Endothelial cell of umbilical vein (primary cell): ENCODE measurements around the gene TRAPPC11. TPM values are rescaled to one million over a fixed set of nuclear protein-coding genes. Genes with fewer than 3 reads are reported as not detected.

Source experiments
- BruUV-seq: library from RNA; stranded (reverse); fragments of 400-500 nt; replicated peaks from 2 replicates; lab custom pipeline; 2021; lab: Mats Ljungman, UMichigan
- CTCF ChIA-PET: fragments of 300-600, 350-600 bp; sonication (Branson Sonifier 250); formaldehyde crosslinking; loops from one replicate; lab custom pipeline; 2021; ENCODE audit warnings: antibody characterized with exemption, inconsistent platforms; lab: Charles Lee
- POLR2A ChIA-PET: fragments of 300-600, 350-600 bp; sonication (Branson Sonifier 250); formaldehyde crosslinking; loops from one replicate; lab custom pipeline; 2021; ENCODE audit warnings: antibody characterized with exemption, inconsistent platforms; lab: Charles Lee
- DNase-seq: peaks from one replicate; pipeline ENCODE4 v3.0.0-alpha.2; 2011; ENCODE audit warnings: low read depth, low spot score
- FAIRE-seq: peaks from 2 replicates; lab custom pipeline; 2011; peaks lifted over from hg19 to GRCh38; lab: Jason Lieb, UNC
- H2AFZ ChIP-seq: 2 replicates; pipeline ENCODE4 v1.6.0; 2012; ENCODE audit warnings: low read depth, low read length, control low read depth, inconsistent platforms
- H3K27ac ChIP-seq: 2 replicates; pipeline ENCODE4 v1.5.1; 2011; ENCODE audit warnings: low read depth, mild to moderate bottlenecking, control low read depth, low read length, moderate library complexity; ENCODE audit not compliant: insufficient read depth
- H3K27me3 ChIP-seq, 2 experiments: 2 replicates each; pipeline versions ENCODE4 v1.6.0 to v1.6.1; 2011; ENCODE audit warnings: low read length in 2 of 2, mixed read lengths in 1 of 2; ENCODE audit not compliant: control insufficient read depth in 2 of 2, insufficient read depth in 2 of 2
- H3K36me3 ChIP-seq, 2 experiments: 2 replicates in 1 of 2; 3 replicates in 1 of 2; pipeline ENCODE4 v1.5.1; 2011; ENCODE audit warnings: low read length in 2 of 2, mild to moderate bottlenecking in 1 of 2, moderate library complexity in 1 of 2; ENCODE audit not compliant: control insufficient read depth in 2 of 2, insufficient read depth in 2 of 2; ENCODE audit errors: extremely low read depth in 1 of 2
- H3K4me1 ChIP-seq: 3 replicates; pipeline ENCODE4 v1.5.1; 2011; ENCODE audit warnings: mild to moderate bottlenecking, low read length; ENCODE audit not compliant: control insufficient read depth, insufficient read depth; ENCODE audit errors: extremely low read depth
- H3K4me2 ChIP-seq: 2 replicates; pipeline ENCODE4 v1.6.1; 2011; ENCODE audit warnings: low read length, control low read depth, mixed read lengths; ENCODE audit not compliant: insufficient read depth
- H3K4me3 ChIP-seq, 3 experiments: fragments of 200-600 bp in 1 of 3; sonication (generic), shearing (Covaris generic) in 1 of 3; replicated peaks in 1 of 3; 2 replicates each; pipeline ENCODE4 v1.5.1; 2011 to 2016; ENCODE audit warnings: control low read depth in 3 of 3, low read length in 3 of 3, mild to moderate bottlenecking in 2 of 3, inconsistent platforms in 1 of 3, low read depth in 1 of 3, moderate library complexity in 1 of 3; ENCODE audit not compliant: insufficient read depth in 1 of 3
- H3K79me2 ChIP-seq: 2 replicates; pipeline ENCODE4 v1.6.0; 2012; ENCODE audit warnings: low read length, inconsistent platforms; ENCODE audit not compliant: control insufficient read depth, insufficient read depth
- H3K9ac ChIP-seq: replicated peaks from 2 replicates; pipeline ENCODE3; 2011; ENCODE audit warnings: low read length, control low read depth; ENCODE audit not compliant: insufficient read depth; ENCODE audit errors: extremely low read depth
- H3K9me1 ChIP-seq: replicated peaks from 3 replicates; pipeline ENCODE4 v1.6.0; 2011; ENCODE audit warnings: mild to moderate bottlenecking, low read length; ENCODE audit not compliant: control insufficient read depth, insufficient read depth; ENCODE audit errors: extremely low read depth
- H3K9me3 ChIP-seq: replicated peaks from 2 replicates; pipeline ENCODE4 v1.5.1; 2012; ENCODE audit warnings: low read length, inconsistent platforms; ENCODE audit not compliant: control insufficient read depth, insufficient read depth
- H4K20me1 ChIP-seq: replicated peaks from 2 replicates; pipeline ENCODE3; 2011; ENCODE audit warnings: mild to moderate bottlenecking, low read length; ENCODE audit not compliant: control insufficient read depth, insufficient read depth; ENCODE audit errors: extremely low read depth
- CTCF ChIP-seq, 2 donors: IDR thresholded peaks; 1 replicate in 1 of 2; 2 replicates in 1 of 2; pipeline ENCODE4 v1.5.1; 2011; ENCODE audit warnings: low read length in 2 of 2, mild to moderate bottlenecking in 2 of 2, moderate library complexity in 2 of 2, control low read depth in 1 of 2, inconsistent platforms in 1 of 2, low read depth in 1 of 2; ENCODE audit not compliant: insufficient read depth in 1 of 2; ENCODE audit errors: extremely low read depth in 1 of 2
- EZH2 ChIP-seq: IDR thresholded peaks from 2 replicates; pipeline ENCODE4 v1.6.1; 2012; ENCODE audit warnings: borderline replicate concordance, low read depth, mild to moderate bottlenecking, moderate library complexity, low read length, inconsistent platforms; ENCODE audit not compliant: severe bottlenecking
- FOS ChIP-seq: IDR thresholded peaks from 2 replicates; pipeline ENCODE4 v1.6.1; 2011; ENCODE audit warnings: mild to moderate bottlenecking, low read length, moderate library complexity, borderline replicate concordance; ENCODE audit not compliant: insufficient read depth
- GATA2 ChIP-seq: IDR thresholded peaks from 2 replicates; pipeline ENCODE4 v1.7.0; 2011; ENCODE audit warnings: low read depth, mild to moderate bottlenecking, moderate library complexity, mixed read lengths, low read length; ENCODE audit not compliant: insufficient read length, insufficient read depth
- JUN ChIP-seq: IDR thresholded peaks from 2 replicates; pipeline ENCODE4 v1.6.1; 2011; ENCODE audit warnings: borderline replicate concordance, low read depth; ENCODE audit not compliant: insufficient read length, insufficient read depth
- MAX ChIP-seq: IDR thresholded peaks from 2 replicates; pipeline ENCODE4 v1.6.1; 2011; ENCODE audit not compliant: insufficient read depth, insufficient read length
- MYC ChIP-seq: IDR thresholded peaks from one replicate; pipeline ENCODE4 v1.6.1; 2011; ENCODE audit warnings: mild to moderate bottlenecking, low read depth, low read length
- POLR2A ChIP-seq: IDR thresholded peaks from 2 replicates; pipeline ENCODE4 v1.6.1; 2012; ENCODE audit warnings: low read depth, mild to moderate bottlenecking, control low read depth, low read length
- POLR2AphosphoS5 ChIP-seq: IDR thresholded peaks from 2 replicates; pipeline ENCODE4 v1.6.1; 2012; ENCODE audit warnings: low read depth, mild to moderate bottlenecking, control low read depth, low read length, moderate library complexity; ENCODE audit not compliant: insufficient read depth
- dilution Hi-C: fragments of 300-500 bp; cut with MboI; formaldehyde crosslinking; loops from one replicate; pipeline ENCODE4 v1.15.0; 2019; ENCODE audit warnings: low sequenced_read_pairs; ENCODE audit not compliant: extremely low pct_ligation_motif_present
- intact Hi-C: fragments of 100-400 bp; cut with micrococcal nuclease; formaldehyde crosslinking; loops from one replicate; pipeline ENCODE4 v1.10.0; 2022
- polyA plus RNA-seq, 4 experiments: library from polyadenylated mRNA; depleted of rRNA in 3 of 4; stranded (reverse) in 3 of 4; unstranded in 1 of 4; fragments of >200 nt; gene quantifications; 2 replicates each; pipeline versions ENCODE4 v1.2.1 to v1.2.3, GENCODE V29; 2011 to 2012; ENCODE audit warnings: missing spikeins in 1 of 4
- total RNA-seq: library from RNA; stranded (reverse); gene quantifications from 2 replicates; pipeline ENCODE4 v1.2.3, GENCODE V29; 2021

The TRAPPC11 gene
- total and polyA plus RNA-seq, 2 donors (not counting 3 experiments of a cell fraction or from before 2014, with no cell fraction given): 21.2 to 32.1 TPM

- DNase-seq (no peak), FAIRE-seq (no peak)
- Histone ChIP-seq H3K4me1 (peaks cover 11% of the 10 kb centered on the region), H3K4me3 (no peak overlapping the region), H3K27me3 (no peaks in the 10 kb centered on the region), H3K36me3 (no peaks in the 10 kb centered on the region), H3K9ac (no peak overlapping the region), H3K27ac (no peak overlapping the region), H4K20me1 (no peaks in the 10 kb centered on the region), H2AFZ (no peak overlapping the region), H3K9me1 (no peaks in the 10 kb centered on the region), H3K9me3 (no peaks in the 10 kb centered on the region), H3K4me2 (no peak overlapping the region), H3K79me2 (no peaks in the 10 kb centered on the region)
- ChIA-PET POLR2A (no interaction called here), CTCF (interaction anchor here (1.3 kb wide), 1 partner anchor 33 kb away, joined by 3 read pairs; no protein-coding TSS in a partner anchor)
- dilution Hi-C loops: no loop called here
- TF ChIP-seq EZH2: no peak
- no peak for TF ChIP-seq CTCF (IDR thresholded peaks at IDR 0.05; ENCODE audit: extremely low read depth in 1 of 2, insufficient read depth in 1 of 2, low read depth in 1 of 2, low read length in 2 of 2)
- no peak for TF ChIP-seq POLR2AphosphoS5
- no peak for TF ChIP-seq GATA2
- no peak for TF ChIP-seq FOS
- no peak for TF ChIP-seq POLR2A
- TF ChIP-seq JUN: no peak
- TF ChIP-seq MAX: no peak
- no peak for TF ChIP-seq MYC
- BruUV-seq: no TSS peak
- intact Hi-C loops: no loop called here
These were observed 25.4 kb upstream of the TRAPPC11 start for GRCh38 chr4:183633476-183634400.
